ENCODE measurements around the gene RYR3.

The RYR3 gene

DNA sequence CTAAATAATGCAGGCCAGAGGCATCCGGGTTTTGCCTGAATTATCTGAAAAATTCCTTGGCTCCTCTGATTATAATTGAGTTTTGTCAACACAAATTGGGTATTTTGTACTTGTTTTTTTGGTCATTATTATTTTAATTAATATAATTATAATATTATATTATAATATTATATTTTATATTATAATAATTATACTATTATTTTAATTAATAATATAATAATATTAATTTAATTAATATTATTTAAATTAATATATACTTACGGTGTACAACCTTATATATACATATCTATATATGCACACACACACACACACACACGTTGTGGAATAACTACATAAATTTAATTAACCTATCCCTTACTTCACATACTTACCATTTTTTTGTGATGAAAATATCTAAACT, 73.5 kb downstream of the RYR3 start:
- DNase-seq (ENCODE audit: low read depth): no peak

DNA sequence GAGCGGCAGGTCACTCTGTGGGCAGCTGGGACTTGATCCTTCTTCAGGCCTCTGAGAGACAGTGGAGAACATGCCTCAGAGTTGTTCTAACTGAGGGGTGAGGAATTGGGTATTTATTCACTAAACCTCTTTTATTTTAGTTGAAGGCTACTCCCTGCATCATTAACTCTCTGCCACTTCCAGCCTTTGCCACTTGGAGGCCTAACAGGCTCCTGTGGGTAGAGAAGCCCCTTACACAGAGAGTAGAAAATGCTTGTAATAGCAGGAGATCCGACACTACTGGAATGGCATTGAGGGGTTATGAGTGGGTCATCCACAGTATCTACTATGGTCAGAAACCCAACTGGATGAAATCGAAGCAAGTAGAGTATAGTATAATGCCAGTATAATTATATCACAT, 81.7 kb downstream of the RYR3 start:
- no peak for DNase-seq (ENCODE audit: low read depth)

DNA sequence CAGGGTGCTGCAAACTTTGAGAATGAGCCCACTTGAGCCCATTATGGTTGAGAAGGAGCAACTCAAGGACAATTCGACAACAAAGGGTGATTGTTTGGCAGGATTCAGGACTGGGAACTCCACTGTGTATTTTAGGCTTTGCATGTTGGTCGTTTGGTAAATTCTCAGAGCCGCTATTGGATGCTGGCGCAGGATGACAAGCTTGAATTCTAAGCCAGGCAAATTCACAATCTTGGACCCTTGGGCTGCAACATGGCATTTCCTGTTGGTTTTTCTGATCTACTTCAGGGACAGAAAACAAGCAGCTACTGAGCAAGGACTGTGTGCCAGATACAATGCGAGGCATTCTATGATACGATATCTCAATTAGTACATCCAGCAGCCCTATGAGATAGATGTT, 82.8 kb downstream of the RYR3 start:
- no peak for DNase-seq (ENCODE audit: low read depth)

DNA sequence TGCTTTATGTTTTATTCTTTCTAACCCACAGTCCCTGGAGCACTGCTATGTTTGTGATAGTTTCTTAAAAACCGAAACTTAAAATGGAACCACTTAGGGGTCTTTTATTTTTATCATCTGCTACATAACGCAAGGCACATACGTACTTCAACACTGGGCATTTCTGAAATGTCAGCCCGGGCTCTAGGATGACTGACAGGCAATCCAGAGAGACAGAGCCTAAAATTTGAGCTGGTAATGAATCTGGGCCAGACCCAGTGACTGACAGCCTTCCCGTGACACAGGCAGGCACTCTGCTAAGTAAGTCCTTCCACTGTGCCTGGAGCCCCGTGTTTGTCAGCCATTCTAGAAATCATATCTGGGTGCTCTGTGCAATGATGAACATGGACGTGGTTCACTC, 84.6 kb downstream of the RYR3 start:
- no peak for DNase-seq (ENCODE audit: low read depth)

DNA sequence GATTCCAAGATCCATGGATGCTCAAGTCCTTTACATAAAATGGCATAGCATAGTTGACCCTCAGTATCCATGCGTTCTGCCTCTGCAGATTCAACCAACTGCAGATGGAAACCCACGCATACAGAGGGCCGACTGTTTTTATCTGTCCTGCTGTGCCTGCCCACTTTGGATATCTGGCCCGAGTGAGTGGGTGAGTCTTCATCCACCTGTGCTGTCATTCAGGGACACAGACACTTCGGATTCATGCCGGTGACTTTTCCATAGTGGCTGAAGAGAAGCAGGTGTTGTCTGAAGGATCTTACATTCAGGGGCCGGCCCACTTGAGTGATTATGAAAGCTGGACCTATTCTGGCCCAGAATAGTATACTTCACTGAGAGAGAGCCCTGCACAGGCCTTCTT, 85.1 kb downstream of the RYR3 start:
- DNase-seq (ENCODE audit: low read depth): no peak

DNA sequence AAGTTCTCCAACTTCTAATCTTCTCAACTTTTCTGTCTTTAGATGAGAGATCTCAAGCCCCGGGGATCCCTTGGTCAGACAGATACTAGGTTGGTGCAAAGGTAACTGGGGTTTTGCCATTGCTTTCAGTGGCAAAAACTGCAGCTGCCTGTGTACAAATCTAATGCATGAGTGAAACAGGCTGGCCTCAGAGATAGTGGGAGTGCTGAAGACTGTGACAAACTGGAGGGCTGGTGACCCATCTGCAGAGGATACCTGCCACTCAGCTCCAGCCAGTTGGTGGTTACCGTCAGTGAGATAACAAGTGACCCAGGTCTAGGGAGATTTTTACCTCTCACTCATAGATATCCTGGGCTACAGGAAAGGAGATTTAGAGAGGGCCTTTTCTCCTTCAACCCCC, 85.7 kb downstream of the RYR3 start:
- no peak for DNase-seq (ENCODE audit: low read depth)

DNA sequence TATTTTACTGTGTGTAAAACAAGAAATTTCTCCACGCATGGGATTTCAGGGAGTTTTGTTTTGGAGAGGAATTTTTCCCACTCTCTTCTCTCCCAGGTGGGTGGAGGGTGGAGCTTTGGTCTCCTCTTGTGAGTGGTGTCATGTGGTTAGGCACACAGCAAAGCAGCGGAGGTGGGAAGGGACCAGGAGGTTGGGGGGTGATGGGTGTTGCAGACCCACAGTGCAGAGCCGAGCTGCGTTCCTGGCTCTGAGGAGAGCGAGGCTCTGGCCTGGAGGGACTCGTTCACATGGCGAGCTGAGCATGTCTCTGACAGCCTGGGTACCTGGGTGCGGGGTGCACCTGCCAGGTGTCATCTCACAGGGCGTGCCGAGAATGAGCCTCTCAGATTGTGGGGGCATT, 87.8 kb downstream of the RYR3 start:
- DNase-seq (ENCODE audit: low read depth): no peak

DNA sequence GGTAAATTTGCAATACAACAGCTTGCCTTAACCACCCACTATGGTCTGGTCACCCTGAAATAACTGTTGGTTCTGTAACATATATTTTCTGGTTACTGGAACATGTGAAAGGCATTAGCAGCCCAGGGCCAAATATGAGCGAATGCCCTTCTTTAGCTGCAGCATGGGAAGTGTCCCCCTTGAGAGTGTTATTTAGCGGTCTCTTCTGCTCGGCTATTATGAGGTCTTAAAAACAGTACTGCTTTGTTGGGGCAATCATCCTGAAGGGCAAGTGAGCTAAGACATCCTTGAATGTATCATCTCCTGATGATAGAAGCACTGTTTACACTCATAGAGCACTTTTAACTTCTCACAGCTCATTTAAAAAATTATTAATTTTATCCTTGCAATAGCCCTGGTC, 90.2 kb downstream of the RYR3 start:
- DNase-seq (ENCODE audit: low read depth): no peak

DNA sequence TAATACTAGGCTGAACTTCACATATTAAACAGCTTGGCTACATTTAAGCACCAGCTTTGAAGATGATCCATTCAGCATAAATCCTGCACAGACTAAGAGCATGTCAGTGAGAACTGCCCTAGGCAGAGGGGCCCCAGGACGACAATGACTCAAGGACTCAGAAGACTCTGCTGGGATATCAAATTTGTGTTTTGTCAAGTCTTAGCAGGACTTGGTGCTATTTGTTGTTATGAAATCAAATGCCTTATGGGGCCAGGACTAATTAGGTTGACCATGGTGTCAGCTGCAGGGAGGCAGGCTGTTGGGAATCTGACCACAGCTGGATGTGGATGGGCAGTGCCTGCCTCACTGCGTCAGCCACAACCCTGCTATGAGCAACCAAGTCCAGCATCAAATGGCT, 91.8 kb downstream of the RYR3 start:
- DNase-seq (ENCODE audit: low read depth): no peak

DNA sequence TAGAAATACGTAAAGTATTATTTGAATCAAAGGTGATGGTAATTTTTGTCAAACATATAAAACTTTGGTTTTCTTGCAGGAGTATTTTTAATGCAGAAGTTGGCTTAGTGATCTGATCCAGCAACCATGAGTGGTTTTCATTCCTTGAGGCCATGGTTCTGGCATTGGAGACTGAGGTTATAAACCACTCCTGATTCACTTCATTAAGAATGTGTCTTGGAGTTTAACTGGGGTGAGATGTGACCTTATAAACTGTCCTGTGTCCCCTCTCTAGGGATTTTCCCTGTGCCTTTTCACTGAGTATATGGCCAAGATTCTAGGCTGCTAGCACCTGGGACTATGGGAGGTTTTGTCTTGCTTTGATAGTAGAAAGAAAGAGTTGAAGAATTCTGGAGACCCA, 94.3 kb downstream of the RYR3 start:
- DNase-seq (ENCODE audit: low read depth): no peak

DNA sequence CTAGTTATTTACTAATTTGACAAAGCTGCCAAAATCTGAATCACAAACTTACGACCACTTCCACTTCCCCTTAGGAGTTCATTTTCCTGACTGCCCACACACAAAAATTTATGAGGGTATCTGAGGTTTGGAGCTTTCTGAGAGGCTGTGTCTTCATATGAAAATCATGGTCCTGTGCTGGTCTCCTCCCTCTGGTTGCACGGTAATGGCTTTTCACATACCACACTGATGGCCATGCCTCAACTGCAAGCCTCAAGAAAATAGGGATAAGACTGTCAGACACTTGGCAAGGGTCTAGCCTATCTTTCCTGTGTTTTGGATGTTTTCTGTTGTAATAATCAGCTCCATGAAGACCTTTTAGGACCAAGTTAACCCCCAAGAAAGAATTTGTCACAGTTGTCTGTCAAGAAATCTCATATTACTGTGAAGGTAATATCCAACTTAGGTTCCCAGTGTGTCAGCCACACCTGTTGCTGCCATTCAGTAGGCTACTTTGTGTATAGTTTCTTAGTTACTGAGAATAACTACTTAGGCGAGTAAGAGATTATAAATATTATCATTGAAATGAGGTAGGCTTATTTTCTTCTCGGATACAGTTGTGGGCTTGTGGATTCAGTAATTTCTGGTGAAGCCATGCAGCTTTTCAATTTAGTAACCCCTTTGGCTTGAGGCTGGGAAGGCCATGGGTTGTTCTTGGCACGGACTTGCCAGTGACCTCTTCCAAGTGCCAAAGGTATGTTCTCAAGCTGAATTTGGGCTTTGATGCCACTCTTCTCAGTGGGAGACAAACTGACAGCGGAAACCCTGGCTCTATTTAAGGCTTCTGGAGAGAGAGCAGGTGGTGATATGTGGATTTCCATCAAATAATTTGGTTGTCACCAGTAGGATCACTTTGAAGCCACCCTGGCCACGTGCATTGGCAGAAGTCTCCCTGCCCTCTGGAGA, 101.1 kb downstream of the RYR3 start:
- no peak for DNase-seq (ENCODE audit: low read depth)

DNA sequence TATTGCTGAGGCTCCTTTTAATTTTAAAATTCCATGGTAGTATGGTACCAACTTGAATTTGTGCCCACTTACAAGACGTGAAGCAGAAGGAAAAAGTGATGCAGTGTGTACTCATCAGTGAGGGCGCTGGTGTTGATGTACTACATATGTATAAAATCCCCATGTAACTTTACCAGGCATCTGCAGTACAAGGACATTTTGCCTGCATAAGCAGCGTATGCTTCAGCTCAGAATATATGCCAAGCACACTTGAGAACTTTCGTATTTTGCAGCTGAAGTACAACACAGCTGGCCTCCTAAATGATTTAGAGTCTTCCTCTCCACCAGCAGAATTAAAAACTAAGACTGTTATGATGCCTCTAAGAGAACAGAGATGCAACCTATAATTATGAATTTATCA, 108.9 kb downstream of the RYR3 start:
- no peak for DNase-seq (ENCODE audit: low read depth)

DNA sequence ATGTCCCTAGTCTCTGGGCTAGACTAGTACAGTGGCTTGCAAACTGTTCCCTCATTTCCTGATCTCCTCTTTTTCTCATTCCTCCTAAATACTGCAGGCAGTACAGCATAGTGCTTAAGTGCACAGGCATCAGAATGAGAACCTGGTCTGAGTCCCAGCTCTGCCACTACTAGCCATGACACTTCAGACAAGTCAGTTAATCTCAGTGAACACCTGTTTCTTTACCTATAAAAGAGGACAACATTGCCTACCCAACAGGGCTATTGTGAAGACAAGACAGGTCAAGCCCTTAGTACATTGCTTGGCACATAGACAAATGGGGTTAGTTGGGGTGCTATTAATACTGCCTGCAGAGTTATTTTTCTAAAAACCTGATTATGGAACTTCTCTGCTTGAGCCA, 113.3 kb downstream of the RYR3 start:
- DNase-seq (ENCODE audit: low read depth): no peak

DNA sequence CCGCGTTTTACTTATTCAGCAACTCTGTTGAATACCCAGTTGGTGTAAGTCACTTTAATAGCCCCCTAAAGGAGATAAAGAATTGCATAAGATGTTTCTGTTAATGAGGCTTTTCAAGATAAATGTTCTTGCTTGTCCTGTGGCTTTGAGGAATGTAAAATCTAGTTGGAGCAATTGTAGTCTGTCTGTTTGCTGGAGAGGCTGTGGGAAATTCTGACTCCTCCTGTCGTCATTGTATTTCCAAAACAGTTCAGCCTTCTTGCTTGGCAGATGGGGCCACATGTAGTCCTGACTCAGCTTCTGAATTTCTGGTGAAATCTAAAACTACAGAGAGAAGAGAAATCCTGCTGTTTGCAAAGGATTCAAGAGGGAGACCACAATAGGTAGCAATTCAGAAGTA, 114.4 kb downstream of the RYR3 start:
- DNase-seq (ENCODE audit: low read depth): no peak

DNA sequence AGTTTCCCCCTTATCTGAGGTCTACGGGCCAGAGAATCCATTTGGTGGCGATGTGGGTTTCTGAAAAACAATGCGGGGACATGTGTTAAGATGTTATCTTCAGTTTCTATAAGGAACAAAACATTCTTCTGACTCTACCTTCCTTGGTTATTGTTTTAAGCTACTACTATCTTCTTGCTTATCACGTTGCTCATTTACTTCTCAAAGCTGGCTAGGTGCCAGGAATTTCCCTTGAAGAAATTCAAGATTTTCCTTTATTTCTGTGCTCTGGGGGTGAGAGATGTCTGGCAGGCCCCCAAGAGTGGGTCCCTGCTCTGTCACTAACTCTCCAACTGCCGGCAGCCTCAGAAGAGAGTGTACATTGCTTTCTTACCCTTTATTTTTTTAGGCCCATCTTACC, 119.8 kb downstream of the RYR3 start:
- DNase-seq (ENCODE audit: low read depth): no peak

DNA sequence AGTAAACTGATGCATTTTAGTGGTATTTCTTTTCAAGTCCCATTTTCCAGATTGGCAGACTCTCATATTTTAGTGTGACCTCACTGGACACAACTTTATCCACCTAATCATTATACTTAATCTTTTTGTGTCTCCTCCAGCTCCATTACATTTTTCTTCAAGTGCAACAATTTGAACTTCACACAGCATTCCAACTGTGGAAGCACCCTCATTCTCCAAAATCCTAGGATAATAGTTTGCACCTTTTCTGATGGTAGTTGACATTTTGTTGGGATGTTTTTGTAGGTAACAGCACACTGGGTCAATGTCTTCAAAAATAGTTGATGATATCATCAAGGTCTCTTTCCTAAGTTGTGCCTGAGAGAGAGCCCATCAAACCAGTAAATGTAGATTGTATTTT, 123.1 kb downstream of the RYR3 start:
- no peak for DNase-seq (ENCODE audit: low read depth)

DNA sequence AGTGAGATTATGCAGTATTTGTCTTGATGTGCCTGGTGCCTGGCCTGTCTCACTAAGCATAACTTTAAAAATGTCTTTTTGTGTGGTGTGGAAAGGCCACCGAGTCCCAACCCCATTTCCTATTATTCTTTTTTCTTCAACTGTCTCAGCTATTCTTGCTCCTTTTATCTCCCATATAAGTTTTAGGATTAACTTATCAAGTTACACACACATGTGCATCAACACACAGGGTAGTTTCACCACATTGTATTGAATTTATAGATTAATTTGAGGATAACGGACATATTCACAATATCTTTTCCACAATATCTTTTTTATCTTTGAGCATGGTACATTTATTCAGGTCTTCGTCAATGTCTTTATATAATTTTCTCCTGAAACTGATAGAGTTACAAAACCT, 127.6 kb downstream of the RYR3 start:
- no peak for DNase-seq (ENCODE audit: low read depth)

DNA sequence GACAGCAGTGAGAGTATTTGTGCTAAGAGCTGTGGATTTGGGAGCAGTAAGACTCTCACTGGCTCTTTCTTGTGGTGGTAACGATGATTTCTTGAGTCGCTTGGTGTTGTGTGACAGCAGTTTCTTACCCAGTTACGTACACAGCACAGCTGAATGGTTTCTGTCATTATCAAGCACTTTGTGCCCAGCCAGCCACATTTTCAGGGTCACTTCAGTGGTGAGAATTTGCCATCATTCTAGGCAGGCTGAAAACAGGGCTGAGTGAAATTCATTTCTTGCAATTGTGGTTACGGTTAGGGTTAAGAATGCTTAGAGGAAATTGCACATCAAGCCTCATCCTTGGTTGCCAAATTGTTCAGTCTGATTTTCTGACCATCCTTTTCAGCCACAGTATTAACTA, 130.1 kb downstream of the RYR3 start:
- DNase-seq (ENCODE audit: low read depth): no peak

DNA sequence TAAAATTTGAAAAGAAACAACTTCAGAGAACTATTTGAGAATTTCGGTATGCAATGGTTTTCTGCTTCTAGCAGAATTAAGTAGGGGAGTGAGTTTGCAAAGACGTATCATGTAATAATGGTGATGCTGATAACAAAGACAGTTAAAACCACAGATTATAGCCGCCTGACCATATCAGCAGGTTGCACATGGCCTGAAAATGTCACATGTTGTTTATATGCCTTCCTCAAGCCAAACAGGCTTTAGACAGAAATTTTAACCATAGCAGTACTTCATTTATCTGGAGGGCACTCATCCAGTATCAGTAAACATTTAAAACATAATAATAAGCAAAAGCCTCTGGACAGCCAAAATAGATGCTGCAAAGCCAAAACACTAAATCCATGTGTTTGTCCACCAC, 131.7 kb downstream of the RYR3 start:
- no peak for DNase-seq (ENCODE audit: low read depth)

DNA sequence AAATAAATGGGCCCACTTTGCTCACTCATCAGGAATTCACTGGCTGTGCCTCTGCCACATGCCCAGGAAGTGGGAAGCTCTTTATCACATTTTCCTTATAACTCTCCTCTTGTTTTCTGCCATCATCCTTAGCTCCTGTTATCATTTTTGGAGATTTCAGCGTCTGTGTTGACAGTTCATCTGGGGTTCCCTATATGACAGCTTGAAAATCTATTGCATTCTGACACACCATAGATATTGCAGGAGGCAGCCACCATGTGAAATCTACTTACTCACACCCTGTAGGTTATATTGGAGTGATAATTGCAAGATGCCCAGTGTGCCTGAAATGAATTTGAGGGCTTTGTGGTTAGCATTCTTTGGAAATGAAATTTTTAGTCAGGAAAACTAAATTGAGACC, 132.9 kb downstream of the RYR3 start:
- no peak for DNase-seq (ENCODE audit: low read depth)

DNA sequence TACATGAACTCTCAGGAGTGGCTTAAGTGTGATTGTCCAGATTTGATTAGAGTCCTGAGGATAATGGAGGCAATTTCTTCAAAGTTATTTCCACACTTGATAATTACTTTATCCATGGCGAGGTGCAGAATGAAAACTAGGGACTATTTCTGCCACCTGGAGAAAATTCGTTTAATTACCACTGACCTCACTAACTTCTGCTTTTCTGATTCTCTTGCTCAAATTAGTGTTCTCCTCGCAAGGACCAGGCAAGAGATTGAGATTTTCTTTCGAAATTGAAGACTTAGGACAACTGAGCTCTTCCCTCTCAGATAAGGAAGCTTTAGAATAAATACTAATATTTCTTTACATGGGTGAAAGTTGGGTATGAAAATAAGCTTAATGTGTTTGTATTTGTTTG, 135.2 kb downstream of the RYR3 start:
- no peak for DNase-seq (ENCODE audit: low read depth)

DNA sequence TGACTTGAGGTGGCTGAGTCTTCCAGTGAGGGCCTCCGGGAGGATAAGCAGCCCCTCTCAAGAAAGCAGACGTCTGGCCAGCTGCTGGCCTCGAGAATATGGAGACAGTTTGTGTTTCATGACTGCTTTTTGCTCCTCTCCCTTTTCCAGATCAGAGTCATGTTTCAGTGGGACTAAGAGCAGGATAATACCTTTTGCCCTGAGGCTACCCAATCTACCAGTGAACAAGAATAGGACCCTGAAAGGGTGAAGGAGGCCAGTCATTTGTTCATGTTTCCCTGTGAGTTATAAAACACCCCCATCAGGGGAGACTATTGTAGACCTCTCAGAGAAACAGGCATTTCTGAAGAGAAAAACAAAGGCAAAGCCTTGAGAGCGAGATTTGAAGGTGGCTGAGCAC, 137.4 kb downstream of the RYR3 start:
- DNase-seq (ENCODE audit: low read depth): no peak

DNA sequence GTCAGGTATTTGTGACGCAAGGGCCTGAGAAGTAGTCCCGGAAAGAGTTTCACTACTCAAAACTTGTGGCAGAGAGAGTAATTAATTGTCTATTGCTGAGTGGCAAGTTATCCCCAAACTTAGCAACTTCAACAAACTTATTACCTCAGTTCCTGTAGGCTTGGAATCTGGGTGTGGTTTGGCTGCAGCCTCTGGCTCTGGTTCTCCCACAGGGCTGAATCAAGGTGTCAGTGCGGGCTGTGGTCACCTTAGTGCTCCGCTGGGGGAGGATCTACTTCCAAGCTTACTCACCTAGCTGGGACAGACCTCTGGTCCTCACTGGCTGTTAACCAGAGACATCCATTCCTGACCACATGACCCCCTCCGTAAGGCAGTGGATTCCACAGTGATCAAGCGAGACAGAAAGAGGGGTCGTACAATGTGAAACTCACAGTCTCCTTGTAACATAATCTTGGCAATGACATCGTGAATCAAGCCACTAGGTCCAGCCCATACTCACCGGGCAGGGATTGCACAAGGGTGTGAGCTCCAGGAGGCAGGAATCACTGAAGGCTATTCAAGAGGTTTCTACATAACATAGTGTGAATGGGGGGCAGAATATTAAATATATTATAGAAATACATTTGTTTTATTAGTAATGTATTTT, 138.3 kb downstream of the RYR3 start:
- DNase-seq (ENCODE audit: low read depth): no peak

DNA sequence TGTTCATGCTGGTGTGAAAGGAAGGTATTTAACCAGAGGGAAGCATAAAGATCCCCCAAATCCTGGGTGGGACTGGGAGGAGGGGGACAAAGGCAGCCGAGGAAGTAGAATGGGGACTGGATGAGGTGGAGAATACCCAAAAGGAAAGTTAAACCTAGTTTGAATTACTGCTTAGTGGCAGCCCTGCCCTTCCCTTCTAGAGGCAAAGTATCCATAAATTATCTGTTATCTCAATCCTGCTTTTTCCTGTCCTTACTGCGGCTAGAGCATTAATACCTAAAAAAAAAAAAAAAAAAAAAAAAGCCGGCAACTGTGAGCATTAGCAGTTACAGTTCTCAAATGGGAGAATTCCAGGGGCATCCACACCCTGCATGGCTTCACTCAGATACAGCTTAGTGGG, 139.0 kb downstream of the RYR3 start:
- DNase-seq (ENCODE audit: low read depth): no peak
